ENCODE measurements around the gene FSTL3. TPM values are rescaled to one million over a fixed set of nuclear protein-coding genes. Genes with fewer than 3 reads are reported as not detected.

FSTL3 gene
- total and polyA plus RNA-seq, 2 of the 13 experiments (the other 11 are each of a cell fraction or from before 2014, with no cell fraction given): 13.5 to 15.6 TPM

DNA sequence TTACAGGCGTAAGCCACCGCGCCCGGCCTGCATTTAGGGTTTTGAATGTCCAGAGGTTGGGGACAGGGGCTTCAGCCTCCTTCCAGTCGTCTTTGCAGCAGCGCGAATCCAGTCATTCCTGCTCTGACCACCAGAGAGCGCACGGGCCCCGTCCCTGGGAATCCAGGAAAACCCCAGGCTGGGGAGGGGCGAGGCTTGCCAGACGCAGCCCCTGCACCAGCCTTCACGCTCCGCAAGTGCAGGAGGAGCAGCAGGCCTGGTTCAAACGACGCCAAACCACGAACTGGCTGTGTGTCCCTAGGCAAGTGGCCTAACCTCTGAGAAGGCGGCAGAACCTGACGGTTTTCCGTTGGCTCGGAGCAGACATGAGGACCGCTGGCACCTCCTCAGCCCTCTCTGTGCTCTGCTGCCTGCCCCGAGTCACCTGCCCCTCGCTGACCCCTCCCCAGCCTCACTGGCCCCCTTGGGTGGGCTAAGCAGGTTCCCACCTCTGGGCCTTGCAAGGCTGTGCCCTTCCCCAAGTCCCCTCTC lies 11.2 kb upstream of the FSTL3 start (continued):
- TF ChIP-seq, protein P1, sequence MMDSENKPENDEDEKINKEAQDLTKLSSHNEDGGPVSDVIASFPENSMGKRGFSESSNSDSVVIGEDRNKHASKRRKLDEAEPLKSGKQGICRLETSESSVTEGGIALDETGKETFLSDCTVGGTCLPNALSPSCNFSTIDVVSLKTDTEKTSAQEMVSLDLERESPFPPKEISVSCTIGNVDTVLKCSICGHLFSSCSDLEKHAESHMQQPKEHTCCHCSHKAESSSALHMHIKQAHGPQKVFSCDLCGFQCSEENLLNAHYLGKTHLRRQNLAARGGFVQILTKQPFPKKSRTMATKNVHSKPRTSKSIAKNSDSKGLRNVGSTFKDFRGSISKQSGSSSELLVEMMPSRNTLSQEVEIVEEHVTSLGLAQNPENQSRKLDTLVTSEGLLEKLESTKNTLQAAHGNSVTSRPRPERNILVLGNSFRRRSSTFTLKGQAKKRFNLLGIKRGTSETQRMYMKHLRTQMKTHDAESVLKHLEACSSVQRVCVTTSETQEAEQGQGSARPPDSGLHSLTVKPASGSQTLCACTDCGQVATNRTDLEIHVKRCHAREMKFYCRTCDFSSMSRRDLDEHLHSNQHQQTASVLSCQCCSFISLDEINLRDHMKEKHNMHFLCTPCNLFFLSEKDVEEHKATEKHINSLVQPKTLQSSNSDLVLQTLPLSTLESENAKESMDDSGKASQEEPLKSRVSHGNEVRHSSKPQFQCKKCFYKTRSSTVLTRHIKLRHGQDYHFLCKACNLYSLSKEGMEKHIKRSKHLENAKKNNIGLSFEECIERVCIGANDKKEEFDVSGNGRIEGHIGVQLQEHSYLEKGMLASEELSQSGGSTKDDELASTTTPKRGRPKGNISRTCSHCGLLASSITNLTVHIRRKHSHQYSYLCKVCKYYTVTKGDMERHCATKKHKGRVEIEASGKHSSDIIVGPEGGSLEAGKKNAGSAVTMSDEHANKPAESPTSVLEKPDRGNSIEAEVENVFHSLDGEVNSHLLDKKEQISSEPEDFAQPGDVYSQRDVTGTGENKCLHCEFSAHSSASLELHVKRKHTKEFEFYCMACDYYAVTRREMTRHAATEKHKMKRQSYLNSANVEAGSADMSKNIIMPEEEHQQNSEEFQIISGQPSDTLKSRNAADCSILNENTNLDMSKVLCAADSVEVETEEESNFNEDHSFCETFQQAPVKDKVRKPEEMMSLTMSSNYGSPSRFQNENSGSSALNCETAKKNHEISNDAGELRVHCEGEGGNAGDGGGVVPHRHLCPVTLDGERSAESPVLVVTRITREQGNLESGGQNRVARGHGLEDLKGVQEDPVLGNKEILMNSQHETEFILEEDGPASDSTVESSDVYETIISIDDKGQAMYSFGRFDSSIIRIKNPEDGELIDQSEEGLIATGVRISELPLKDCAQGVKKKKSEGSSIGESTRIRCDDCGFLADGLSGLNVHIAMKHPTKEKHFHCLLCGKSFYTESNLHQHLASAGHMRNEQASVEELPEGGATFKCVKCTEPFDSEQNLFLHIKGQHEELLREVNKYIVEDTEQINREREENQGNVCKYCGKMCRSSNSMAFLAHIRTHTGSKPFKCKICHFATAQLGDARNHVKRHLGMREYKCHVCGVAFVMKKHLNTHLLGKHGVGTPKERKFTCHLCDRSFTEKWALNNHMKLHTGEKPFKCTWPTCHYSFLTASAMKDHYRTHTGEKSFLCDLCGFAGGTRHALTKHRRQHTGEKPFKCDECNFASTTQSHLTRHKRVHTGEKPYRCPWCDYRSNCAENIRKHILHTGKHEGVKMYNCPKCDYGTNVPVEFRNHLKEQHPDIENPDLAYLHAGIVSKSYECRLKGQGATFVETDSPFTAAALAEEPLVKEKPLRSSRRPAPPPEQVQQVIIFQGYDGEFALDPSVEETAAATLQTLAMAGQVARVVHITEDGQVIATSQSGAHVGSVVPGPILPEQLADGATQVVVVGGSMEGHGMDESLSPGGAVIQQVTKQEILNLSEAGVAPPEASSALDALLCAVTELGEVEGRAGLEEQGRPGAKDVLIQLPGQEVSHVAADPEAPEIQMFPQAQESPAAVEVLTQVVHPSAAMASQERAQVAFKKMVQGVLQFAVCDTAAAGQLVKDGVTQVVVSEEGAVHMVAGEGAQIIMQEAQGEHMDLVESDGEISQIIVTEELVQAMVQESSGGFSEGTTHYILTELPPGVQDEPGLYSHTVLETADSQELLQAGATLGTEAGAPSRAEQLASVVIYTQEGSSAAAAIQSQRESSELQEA (CRISPR knock-in tag; IDR thresholded peaks at IDR 0.05; ENCODE audit: not compliant biosample characterization): no peak
- TF ChIP-seq, protein P2, sequence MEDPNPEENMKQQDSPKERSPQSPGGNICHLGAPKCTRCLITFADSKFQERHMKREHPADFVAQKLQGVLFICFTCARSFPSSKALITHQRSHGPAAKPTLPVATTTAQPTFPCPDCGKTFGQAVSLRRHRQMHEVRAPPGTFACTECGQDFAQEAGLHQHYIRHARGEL (CRISPR knock-in tag; IDR thresholded peaks at IDR 0.05): no peak; the same call in 1 of the 2 replicates
- TF ChIP-seq ZNF776 (CRISPR knock-in tag; IDR thresholded peaks at IDR 0.05) (peak; percentile 85; the same call in 1 of the 2 replicates), ZNF33B (CRISPR knock-in tag; IDR thresholded peaks at IDR 0.05) (0 out of 2 replicates have a peak, but pooled peaks have one; percentile 56), KDM3A (CRISPR knock-in tag; IDR thresholded peaks at IDR 0.05; ENCODE audit: low read depth) (peak; percentile 93), ZNF572 (CRISPR knock-in tag; IDR thresholded peaks at IDR 0.05) (peak; percentile 97), SNAI1 (CRISPR knock-in tag; IDR thresholded peaks at IDR 0.05; ENCODE audit: borderline replicate concordance) (0 out of 2 replicates have a peak, but pooled peaks have one; percentile 33), MTF2 (CRISPR knock-in tag; IDR thresholded peaks at IDR 0.05; ENCODE audit: borderline replicate concordance) (0 out of 2 replicates have a peak, but pooled peaks have one; percentile 41), GZF1 (CRISPR knock-in tag; IDR thresholded peaks at IDR 0.05) (no peak), TCF7 (IDR thresholded peaks at IDR 0.05; ENCODE audit: low read depth) (no peak), ZSCAN31 (CRISPR knock-in tag; IDR thresholded peaks at IDR 0.05; ENCODE audit: low read depth) (peak; percentile 60; the same call in 1 of the 2 replicates), NR2F2 (IDR thresholded peaks at IDR 0.05; ENCODE audit: borderline replicate concordance, low read depth) (no peak), FIP1L1 (IDR thresholded peaks at IDR 0.05; ENCODE audit: borderline replicate concordance, insufficient read depth, low read depth, low read length) (no peak), SMAD3 (CRISPR knock-in tag; IDR thresholded peaks at IDR 0.05) (no peak), ARNT (IDR thresholded peaks at IDR 0.05) (no peak)
- TF ChIP-seq, protein P3, sequence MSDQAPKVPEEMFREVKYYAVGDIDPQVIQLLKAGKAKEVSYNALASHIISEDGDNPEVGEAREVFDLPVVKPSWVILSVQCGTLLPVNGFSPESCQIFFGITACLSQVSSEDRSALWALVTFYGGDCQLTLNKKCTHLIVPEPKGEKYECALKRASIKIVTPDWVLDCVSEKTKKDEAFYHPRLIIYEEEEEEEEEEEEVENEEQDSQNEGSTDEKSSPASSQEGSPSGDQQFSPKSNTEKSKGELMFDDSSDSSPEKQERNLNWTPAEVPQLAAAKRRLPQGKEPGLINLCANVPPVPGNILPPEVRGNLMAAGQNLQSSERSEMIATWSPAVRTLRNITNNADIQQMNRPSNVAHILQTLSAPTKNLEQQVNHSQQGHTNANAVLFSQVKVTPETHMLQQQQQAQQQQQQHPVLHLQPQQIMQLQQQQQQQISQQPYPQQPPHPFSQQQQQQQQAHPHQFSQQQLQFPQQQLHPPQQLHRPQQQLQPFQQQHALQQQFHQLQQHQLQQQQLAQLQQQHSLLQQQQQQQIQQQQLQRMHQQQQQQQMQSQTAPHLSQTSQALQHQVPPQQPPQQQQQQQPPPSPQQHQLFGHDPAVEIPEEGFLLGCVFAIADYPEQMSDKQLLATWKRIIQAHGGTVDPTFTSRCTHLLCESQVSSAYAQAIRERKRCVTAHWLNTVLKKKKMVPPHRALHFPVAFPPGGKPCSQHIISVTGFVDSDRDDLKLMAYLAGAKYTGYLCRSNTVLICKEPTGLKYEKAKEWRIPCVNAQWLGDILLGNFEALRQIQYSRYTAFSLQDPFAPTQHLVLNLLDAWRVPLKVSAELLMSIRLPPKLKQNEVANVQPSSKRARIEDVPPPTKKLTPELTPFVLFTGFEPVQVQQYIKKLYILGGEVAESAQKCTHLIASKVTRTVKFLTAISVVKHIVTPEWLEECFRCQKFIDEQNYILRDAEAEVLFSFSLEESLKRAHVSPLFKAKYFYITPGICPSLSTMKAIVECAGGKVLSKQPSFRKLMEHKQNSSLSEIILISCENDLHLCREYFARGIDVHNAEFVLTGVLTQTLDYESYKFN (CRISPR knock-in tag; conservative IDR thresholded peaks at IDR 0.05): 0 out of 2 replicates have a peak, but pooled peaks have one; percentile 25
- TF ChIP-seq, protein P4, sequence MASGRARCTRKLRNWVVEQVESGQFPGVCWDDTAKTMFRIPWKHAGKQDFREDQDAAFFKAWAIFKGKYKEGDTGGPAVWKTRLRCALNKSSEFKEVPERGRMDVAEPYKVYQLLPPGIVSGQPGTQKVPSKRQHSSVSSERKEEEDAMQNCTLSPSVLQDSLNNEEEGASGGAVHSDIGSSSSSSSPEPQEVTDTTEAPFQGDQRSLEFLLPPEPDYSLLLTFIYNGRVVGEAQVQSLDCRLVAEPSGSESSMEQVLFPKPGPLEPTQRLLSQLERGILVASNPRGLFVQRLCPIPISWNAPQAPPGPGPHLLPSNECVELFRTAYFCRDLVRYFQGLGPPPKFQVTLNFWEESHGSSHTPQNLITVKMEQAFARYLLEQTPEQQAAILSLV (CRISPR knock-in tag; IDR thresholded peaks at IDR 0.05; ENCODE audit: borderline replicate concordance): no peak

Measured in HepG2 (cell line).